Prostate gland (tissue), 2 donors: ENCODE measurements around the gene EPHA6.

Experiments used
- CTCF ChIP-seq, 4 experiments: fragments of 200-600 bp in 2 of 4; fragments of 450-650 bp in 2 of 4; sonication (generic) in 2 of 4; IDR thresholded peaks; 1 replicate in 3 of 4; 2 replicates in 1 of 4; pipeline ENCODE4 v1.5.1; 2016 to 2019; ENCODE audit warnings: antibody characterized with exemption in 4 of 4, mild to moderate bottlenecking in 2 of 4, moderate library complexity in 2 of 4
- POLR2A ChIP-seq: fragments of 450-650 bp; IDR thresholded peaks from one replicate; pipeline ENCODE4 v1.6.1; 2016; ENCODE audit warnings: antibody characterized with exemption, mild to moderate bottlenecking
- POLR2AphosphoS5 ChIP-seq: sonication (generic); formaldehyde crosslinking; IDR thresholded peaks from one replicate; pipeline ENCODE4 v1.6.1; 2017; ENCODE audit warnings: antibody characterized with exemption

- TF ChIP-seq CTCF (IDR thresholded peaks at IDR 0.05) (no peak), POLR2A (no peak), POLR2AphosphoS5 (no peak)
Observed at GRCh38 chr3:97706226-97706625, 891.8 kb downstream of the EPHA6 start.
